Liver (tissue), 3 donors: Measurements from ENCODE around the gene PATZ1.
"Not testable (repeated sequence)": the region's sequence is repeated elsewhere in the genome, so short reads cannot be mapped to it uniquely, and the experiment has no call there.

Experiments used
- ATF3 ChIP-seq: IDR thresholded peaks from 2 replicates; pipeline ENCODE4 v1.6.1; 2016; ENCODE audit warnings: antibody characterized with exemption
- EGR1 ChIP-seq, 2 donors: IDR thresholded peaks; 2 replicates each; pipeline ENCODE4 v1.6.1; 2016 to 2018; ENCODE audit warnings: antibody characterized with exemption in 2 of 2, low read depth in 2 of 2
- FOXA1 ChIP-seq: IDR thresholded peaks from 2 replicates; pipeline ENCODE4 v1.6.1; 2016; ENCODE audit warnings: antibody characterized with exemption
- GABPA ChIP-seq, 2 donors: IDR thresholded peaks in 1 of 2; conservative IDR thresholded peaks in 1 of 2; 2 replicates each; pipeline ENCODE4 v1.6.1; 2016; ENCODE audit warnings: antibody characterized with exemption in 2 of 2, mild to moderate bottlenecking in 1 of 2, moderate library complexity in 1 of 2
- RAD21 ChIP-seq, 2 donors: IDR thresholded peaks; 2 replicates each; pipeline ENCODE4 v1.6.1; 2016; ENCODE audit warnings: antibody characterized with exemption in 2 of 2, mild to moderate bottlenecking in 2 of 2
- REST ChIP-seq: IDR thresholded peaks from 2 replicates; pipeline ENCODE4 v1.6.1; 2016; ENCODE audit warnings: antibody characterized with exemption, mild to moderate bottlenecking
- RXRA ChIP-seq, 2 donors: IDR thresholded peaks; 2 replicates each; pipeline ENCODE4 v1.6.1; 2017 to 2018; ENCODE audit warnings: antibody characterized with exemption in 2 of 2, mild to moderate bottlenecking in 1 of 2
- SP1 ChIP-seq: IDR thresholded peaks from 2 replicates; pipeline ENCODE4 v1.6.1; 2018; ENCODE audit warnings: antibody characterized with exemption, mild to moderate bottlenecking
- TAF1 ChIP-seq: conservative IDR thresholded peaks from 2 replicates; pipeline ENCODE4 v1.6.1; 2016; ENCODE audit warnings: antibody characterized with exemption, mild to moderate bottlenecking
- YY1 ChIP-seq: IDR thresholded peaks from 2 replicates; pipeline ENCODE4 v1.6.1; 2016; ENCODE audit warnings: antibody characterized with exemption, mild to moderate bottlenecking
- TF ChIP-seq, protein P1 (sequence below): fragments of 150-350 bp; IDR thresholded peaks from 2 replicates; pipeline ENCODE4 v1.5.1; 2017; ENCODE audit warnings: improper control_type of control experiment, low read depth, low read length; ENCODE audit not compliant: missing input control
- TF ChIP-seq, protein P2 (sequence below): IDR thresholded peaks from 2 replicates; pipeline ENCODE4 v1.6.1; 2016; ENCODE audit warnings: antibody characterized with exemption
- TF ChIP-seq, protein P3 (sequence below): IDR thresholded peaks from 2 replicates; pipeline ENCODE4 v1.6.1; 2016; ENCODE audit warnings: antibody characterized with exemption
- donor health status: healthy.
- donor health status: healthy.

- TF ChIP-seq, protein P1, sequence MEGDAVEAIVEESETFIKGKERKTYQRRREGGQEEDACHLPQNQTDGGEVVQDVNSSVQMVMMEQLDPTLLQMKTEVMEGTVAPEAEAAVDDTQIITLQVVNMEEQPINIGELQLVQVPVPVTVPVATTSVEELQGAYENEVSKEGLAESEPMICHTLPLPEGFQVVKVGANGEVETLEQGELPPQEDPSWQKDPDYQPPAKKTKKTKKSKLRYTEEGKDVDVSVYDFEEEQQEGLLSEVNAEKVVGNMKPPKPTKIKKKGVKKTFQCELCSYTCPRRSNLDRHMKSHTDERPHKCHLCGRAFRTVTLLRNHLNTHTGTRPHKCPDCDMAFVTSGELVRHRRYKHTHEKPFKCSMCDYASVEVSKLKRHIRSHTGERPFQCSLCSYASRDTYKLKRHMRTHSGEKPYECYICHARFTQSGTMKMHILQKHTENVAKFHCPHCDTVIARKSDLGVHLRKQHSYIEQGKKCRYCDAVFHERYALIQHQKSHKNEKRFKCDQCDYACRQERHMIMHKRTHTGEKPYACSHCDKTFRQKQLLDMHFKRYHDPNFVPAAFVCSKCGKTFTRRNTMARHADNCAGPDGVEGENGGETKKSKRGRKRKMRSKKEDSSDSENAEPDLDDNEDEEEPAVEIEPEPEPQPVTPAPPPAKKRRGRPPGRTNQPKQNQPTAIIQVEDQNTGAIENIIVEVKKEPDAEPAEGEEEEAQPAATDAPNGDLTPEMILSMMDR = not testable (repeated sequence)
- TF ChIP-seq, protein P2, sequence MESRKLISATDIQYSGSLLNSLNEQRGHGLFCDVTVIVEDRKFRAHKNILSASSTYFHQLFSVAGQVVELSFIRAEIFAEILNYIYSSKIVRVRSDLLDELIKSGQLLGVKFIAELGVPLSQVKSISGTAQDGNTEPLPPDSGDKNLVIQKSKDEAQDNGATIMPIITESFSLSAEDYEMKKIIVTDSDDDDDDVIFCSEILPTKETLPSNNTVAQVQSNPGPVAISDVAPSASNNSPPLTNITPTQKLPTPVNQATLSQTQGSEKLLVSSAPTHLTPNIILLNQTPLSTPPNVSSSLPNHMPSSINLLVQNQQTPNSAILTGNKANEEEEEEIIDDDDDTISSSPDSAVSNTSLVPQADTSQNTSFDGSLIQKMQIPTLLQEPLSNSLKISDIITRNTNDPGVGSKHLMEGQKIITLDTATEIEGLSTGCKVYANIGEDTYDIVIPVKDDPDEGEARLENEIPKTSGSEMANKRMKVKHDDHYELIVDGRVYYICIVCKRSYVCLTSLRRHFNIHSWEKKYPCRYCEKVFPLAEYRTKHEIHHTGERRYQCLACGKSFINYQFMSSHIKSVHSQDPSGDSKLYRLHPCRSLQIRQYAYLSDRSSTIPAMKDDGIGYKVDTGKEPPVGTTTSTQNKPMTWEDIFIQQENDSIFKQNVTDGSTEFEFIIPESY = not testable (repeated sequence)
- TF ChIP-seq, protein P3, sequence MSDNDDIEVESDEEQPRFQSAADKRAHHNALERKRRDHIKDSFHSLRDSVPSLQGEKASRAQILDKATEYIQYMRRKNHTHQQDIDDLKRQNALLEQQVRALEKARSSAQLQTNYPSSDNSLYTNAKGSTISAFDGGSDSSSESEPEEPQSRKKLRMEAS = not testable (repeated sequence)
- not testable (repeated sequence) for TF ChIP-seq ATF3; FOXA1; REST; YY1; RAD21 (IDR thresholded peaks at IDR 0.05); TAF1; SP1; RXRA (IDR thresholded peaks at IDR 0.05); GABPA (IDR thresholded peaks at IDR 0.05 in 1 of 2, conservative IDR thresholded peaks at IDR 0.05 in 1 of 2); EGR1 (IDR thresholded peaks at IDR 0.05; ENCODE audit: low read depth in 2 of 2)
These were observed 32.5 kb upstream of the PATZ1 start for GRCh38 chr22:31378651-31379050.
